ENCODE measurements around the gene AQP10. TPM values are rescaled to one million over a fixed set of nuclear protein-coding genes. Genes with fewer than 3 reads are reported as not detected.

AQP10 gene
- polyA plus RNA-seq, 1 donor: not detected

Other genes with a start within 250 kb of the AQP10 start
- gene NUP210L, start 166.0 kb upstream of the AQP10 start, polyA plus RNA-seq (ENCODE audit: insufficient read length): not detected
- 319 TPM for gene TPM3, start 129.0 kb upstream of the AQP10 start, polyA plus RNA-seq (ENCODE audit: insufficient read length)
- not detected for gene CFAP141, start 114.8 kb upstream of the AQP10 start, polyA plus RNA-seq (ENCODE audit: insufficient read length)
- gene UBAP2L, start 100.1 kb upstream of the AQP10 start, polyA plus RNA-seq (ENCODE audit: insufficient read length): 108 TPM
- gene HAX1, start 48.5 kb upstream of the AQP10 start, polyA plus RNA-seq (ENCODE audit: insufficient read length): 67.5 TPM
- gene ATP8B2, start 4.4 kb downstream of the AQP10 start, polyA plus RNA-seq (ENCODE audit: insufficient read length): 22.4 TPM
- gene IL6R, start 84.2 kb downstream of the AQP10 start, polyA plus RNA-seq (ENCODE audit: insufficient read length): 7.7 TPM
- 3.3 TPM for gene TDRD10, start 181.1 kb downstream of the AQP10 start, polyA plus RNA-seq (ENCODE audit: insufficient read length)
- gene SHE, start 181.3 kb downstream of the AQP10 start, polyA plus RNA-seq (ENCODE audit: insufficient read length): 9.9 TPM
- gene UBE2Q1, start 237.6 kb downstream of the AQP10 start, polyA plus RNA-seq (ENCODE audit: insufficient read length): 64.9 TPM
- gene CHRNB2, start 246.7 kb downstream of the AQP10 start, polyA plus RNA-seq (ENCODE audit: insufficient read length): 0.26 TPM